Activated CD4-positive, alpha-beta T cell treated with anti-CD3 and anti-CD28 coated beads, Interleukin-2, amount 50 U/mL, for 16 hours (primary cell): ENCODE data around the gene TMCO5A.

ENCODE experiments used
- DNase-seq: peaks from one replicate; pipeline ENCODE4 v3.0.0-alpha.2; 2020

TMCO5A gene

DNA sequence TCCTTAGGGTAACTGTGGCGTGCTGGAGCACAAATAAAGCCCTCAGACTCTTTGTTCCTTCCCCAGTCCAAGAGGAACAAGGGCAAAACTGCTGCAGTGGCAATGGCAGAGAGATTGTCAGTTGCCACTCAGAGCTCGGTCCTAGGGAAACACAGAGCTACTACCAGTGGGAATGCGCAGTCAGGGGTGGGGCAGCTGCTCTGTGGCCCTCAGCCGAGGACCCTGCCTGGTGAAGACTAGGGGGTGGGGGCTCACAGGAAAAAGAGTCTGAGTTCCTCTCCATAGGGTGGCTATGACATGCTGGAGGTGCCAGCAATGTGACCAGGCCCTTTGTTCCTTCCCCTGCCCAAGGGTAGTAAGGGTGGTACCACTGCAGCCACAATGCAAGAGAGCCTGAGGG is 43.8 kb downstream of the TMCO5A start:
- no peak for DNase-seq

DNA sequence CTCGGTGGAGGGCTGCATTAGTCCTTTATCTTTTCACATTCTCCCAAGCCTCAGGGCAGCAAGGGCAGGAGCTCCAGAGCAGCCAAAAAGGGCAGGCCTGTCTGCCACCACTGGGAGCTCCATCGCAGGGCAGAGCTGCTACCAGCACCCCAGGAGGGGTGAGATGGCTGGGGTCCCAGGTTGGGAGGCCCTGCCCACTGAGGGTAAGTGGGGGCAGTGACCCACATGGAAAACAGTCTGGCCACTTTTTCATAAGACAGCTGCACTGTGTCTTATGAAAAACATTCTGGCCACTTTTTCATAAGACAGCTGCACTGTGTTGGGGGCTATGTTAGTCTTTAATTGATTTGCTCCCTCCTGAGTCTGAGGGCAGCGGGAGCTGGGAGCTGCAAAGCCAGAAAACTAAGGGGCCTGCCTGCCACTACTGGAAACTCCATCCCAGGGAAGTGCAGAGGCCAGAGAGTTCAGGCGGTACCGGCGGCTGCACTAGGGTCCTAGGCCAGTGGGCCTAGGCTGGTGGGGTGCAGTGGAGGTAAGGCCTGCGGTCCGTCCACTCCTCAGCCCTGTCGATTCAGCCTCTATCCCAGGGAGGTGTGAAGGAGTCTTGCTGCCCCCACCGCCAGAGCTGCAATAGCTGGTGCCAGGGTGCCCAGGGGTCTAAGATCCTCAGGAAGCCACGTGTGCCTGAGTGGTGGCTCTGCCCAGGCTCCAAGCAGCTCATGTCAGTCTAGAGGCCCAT is 45.4 kb downstream of the TMCO5A start:
- no peak for DNase-seq

DNA sequence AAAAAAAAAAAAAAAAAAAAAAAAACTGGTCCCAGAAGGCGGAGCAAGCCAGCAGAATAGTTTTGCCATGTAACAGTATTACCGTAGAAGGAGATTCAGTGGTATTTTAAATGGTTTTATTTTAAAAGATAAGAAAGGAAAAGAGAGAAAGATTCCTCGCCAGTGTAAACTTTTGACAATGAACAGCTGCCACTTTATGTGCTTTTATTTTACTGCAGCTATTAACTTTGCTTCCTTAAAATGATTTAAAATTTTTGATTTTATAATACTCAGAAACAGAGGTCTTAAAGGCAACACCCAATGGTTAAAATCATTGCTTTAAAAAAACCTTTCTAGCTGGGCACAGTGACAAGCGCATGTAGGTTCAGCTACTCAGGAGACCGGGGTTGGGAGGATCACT is 46.8 kb downstream of the TMCO5A start:
- no peak for DNase-seq

GRCh38 chr15:37981775-37982174 is 47.3 kb downstream of the TMCO5A start:
- no peak for DNase-seq

DNA sequence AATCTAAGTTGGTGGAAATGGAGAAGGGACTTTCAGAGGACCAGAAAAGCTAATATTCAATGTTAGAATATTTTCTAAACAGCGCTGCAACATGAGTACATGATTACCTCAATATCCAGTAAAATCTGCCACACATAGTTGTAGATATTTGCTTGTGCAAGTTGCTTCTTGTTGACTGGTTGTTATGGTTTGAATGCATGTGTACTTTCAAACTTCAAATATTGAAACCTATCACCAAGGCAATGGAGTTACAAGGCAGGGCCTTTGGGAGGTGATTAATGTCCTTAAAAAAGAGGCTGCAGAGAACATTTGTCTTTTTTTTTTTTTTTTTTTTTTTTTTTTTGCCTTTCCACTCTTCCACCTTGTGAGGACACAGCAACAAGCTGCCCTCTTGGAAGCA is 49.9 kb downstream of the TMCO5A start:
- DNase-seq: no peak

GRCh38 chr15:37995461-37996347 is 61.3 kb downstream of the TMCO5A start:
- DNase-seq: peak; percentile 20
